ENCODE measurements around the gene ATP2B3.

The ATP2B3 gene

DNA sequence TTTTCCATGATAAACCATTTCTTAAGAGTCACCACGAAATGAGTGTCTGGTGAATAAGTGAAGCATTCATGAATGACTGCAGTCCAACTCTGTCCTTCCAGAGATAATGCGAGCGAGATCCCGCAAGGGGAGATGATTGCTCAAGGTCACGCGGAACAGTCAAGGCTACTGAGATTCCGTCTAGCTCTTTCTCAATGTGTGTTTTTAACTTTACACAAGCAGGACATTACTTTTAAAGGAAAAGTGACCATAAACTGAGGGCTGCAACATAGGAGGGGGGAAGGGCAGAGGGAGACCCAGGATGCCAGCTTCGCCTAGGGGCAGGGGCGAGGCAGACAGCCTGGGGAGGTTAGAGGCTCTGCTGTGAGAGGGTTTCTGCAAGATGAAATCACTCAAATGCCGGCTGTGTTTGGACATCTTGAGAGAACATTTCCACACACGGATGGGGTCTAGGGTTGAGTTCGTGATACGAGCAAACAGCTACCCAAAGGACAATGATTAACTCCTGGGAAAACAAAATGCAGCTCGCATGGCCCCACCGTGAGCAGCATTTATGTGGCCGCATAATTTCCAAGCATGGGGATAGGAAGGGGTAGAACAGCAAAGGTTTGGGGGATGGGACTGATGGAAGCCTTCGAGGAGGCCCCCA lies 105.3 kb downstream of the ATP2B3 start:
- no peak for DNase-seq

DNA sequence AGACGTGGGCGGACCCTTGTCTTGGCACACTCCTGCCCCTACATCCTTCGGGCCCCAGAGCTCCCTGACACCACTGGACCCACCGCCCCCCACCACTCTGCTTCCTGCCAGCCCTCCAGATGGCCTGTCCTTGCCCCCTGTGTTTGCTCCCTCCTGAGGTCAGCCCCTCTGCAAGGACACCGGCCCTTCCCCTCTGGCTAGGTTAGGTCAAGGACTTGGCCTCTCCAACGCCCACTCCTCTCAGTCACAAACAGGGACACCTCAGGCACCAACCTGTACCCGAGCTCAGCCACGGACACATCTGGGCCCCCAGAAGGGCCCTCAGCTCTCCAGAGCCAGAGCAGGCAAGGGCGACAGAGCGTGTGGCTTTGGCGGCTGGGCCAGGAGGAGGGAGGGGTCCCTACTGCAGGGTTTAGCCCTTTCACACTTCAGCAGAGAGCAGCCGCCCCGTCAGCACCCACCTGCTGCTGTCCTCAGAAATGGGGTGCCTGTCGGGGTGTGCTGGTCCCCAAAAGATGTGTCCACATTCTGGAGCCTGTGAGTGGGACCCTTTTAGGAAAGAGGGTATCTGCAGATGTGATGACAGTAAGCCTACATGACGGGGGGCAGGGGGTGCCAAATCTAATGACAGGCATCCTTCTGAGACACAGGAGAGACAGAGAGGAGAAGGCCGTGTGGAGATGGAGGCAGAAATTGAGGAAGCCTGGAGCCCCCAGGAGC lies 106.0 kb downstream of the ATP2B3 start:
- no peak for DNase-seq

DNA sequence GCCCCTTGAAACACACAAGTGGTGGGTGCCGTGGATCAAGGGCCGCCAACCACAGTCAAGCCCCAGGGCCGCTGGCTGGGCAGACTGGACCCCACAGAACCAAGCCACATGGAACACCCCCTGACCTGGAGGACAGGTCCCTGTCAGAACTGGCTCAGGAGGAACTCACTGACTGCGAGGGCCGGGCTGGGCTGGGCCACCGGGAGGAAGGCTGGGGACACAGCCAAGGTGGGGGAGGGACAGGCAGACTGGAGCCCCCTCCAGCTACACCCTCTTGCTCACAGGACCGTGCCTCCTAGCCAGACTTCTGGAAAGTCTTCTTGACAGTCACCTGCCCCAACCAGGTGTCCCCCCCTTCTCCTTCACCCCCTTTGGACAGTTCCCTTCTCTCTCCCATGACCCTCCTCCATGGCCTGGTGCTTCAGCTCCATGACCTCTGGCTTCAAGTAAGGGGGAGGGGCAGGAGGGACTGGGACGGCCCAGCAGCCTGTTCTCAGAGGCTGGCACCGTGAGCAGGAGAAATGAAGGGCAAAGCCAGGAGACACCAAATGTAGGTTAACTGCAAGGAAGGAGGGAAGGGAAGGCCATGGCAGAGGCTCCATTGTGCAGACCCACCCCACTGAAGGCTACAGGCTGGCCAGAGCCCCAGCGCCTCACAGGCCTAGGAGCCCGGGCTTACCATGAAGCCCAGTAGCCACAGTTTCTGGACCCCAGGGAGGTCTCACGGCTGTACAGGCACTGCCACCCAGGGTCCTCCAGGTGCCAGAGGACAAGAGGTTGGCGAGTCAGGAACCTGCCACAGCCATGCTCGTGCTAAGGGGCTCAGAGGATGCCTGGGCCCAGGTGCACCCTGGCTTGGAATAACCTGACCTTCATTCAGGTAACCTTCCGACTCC lies 107.0 kb downstream of the ATP2B3 start:
- no peak for DNase-seq

DNA sequence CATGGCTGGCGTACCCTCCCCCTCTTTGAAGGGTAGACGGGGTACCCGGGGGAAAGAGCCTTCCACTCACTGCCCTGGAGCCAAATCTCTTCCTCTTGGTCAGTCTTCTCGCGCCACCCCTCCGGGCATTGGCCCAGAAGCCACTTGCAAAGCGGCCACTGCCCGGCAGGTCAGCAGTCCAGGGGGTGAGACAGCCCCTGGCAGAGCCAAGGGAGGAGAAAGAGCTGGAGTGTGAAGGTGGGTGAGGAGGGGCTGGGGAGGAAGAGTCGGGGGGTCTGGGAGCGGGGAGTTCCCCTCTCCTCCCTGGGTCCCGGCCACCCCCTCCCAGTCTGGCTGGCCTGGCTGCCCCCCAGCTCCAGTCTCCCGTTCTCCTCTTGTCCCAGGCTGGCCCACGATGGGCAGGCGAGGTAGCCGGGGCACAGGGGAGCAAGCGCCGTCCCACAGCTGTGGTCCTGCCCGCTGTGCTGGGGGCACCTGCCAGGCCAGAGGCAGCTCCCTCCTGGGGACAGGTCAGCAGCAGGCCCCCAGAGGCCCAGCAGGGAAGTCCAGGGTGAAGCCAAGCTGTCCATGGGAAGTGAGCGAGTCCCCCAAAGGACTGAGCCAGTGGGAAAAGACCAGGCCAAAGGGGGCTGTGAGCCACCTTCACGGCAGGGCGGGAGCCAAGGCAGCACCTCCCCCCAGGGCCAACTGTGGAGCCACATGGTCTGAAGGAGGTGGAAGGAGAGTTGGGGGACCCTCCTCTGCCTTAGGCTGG lies 108.0 kb downstream of the ATP2B3 start:
- DNase-seq: no peak

DNA sequence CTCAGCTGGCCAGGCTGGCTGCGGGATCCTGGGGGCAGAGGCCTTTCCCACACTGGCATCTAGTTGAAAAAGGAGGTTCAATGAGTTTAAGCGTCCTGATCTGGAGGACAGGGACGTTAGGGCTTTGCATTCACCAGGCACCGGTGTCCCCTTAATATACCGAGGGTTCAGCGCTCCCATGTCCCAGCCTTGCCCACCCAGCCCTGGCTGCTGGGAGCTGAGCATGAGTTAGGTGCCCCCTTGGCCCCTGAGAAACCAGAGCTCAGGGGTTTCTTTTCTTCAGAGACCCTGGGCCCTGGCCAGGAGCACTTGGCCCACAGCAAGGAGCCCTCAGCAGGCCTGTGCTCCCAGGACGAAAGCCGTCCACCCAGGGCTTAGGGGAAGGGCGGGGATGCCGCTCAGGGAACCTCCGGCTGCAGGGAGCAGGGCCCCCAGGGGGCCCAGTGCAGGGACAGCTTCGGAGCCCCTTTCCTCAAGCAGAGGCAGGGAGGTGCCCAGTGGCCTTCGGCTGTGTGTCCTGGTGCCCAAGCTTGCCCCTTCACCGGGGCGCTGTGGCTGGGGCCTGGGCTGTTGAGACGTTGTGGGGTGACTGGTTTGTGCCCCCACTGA lies 108.7 kb downstream of the ATP2B3 start:
- DNase-seq: no peak

DNA sequence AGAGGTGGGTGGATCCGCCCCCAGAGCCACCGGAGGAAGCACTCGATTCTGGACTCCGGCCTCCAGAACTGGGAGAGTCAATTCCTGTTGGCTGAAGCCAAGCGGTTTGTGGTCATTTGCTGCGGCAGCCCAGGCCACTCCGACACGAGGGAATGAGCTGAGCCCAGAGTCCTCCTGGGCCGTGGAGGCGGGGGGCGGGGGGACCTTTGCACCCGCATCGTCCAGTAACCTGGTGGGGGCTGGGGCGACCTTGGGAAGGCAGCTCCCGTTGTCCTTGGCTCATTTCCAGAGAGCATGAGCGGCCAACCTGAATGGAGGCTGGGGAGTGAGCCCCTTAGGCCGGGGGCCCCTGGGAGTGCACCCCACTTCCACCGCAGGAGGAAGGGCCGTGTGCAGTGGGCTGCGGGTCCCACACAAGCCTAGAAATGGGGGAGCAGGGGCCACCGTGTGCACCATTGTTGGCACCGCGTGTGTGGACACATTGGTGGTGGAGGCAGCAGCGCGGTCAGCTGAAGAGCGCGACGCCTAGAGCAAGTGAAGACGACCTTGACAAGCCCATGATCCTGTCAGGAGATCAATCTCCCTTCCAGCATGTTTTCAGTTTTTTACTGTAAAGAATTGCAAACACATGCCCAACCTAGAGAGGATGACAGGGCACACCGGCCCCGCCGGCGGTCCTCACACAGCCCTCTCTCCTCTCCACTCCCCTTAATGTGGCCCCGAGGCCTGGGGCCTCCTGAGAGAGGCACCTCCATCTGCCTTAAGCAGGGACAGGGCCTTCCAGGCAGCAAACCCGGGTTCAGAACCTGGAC lies 109.6 kb downstream of the ATP2B3 start:
- DNase-seq: no peak

DNA sequence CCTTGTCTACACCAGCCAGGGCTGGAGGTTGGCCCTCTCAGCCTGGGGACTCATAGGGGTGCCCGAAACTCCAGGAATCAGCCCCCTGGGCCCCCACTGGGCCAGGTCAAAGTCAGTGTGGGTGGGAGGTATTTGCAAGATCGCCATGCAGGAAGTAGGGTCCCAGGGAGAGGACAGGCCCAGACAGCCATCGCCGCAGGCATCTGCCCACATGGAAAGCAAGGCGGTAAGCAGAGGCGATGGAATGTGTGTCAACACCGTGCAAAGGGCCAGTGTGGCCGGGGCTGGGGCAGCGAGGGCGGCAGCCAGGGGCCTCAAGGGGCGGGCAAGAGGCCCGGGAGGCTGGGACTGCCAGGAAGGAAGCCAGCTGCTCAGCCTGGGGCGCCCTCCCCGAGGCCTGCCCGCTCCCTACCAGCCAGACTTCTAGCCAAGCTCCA lies 110.3 kb downstream of the ATP2B3 start:
- no peak for DNase-seq

DNA sequence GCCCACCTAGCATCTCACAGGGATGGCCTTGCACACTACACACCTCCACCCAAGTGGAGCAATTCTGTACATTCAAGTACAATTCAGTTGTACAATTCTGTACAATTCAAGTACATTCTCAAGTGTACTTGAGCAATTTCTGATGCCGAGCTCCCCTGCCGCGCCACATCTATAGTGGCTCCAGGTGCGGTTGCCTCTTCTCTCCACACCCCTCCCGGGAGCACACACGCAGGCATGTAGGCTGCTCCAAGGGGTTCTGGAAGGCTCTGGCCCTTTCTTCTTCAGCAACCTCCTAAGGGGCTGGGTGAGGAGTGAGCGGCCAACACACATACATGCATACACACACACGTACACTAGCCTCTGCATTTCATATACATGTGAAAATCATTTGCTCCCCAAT lies 110.7 kb downstream of the ATP2B3 start:
- DNase-seq: no peak

DNA sequence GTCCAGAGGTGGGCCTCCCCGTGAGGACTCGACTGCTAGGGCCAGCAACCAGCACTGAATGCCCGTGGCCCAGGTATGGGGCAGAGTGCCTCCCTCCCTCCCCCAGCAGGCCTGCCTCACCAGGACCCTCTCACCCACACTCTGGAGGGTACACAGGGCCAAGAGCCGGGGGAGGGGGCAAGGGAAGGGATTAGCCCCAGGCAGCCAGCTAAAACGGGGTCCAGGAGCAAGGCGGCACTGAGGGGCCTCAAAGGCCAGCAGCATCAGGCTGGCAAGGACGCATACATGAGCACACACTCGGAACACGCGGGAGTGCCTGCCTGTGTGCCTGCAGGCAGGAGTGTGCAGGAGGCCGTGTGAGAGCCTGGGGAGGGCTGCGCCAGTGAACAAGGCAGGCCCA lies 111.2 kb downstream of the ATP2B3 start:
- no peak for DNase-seq

DNA sequence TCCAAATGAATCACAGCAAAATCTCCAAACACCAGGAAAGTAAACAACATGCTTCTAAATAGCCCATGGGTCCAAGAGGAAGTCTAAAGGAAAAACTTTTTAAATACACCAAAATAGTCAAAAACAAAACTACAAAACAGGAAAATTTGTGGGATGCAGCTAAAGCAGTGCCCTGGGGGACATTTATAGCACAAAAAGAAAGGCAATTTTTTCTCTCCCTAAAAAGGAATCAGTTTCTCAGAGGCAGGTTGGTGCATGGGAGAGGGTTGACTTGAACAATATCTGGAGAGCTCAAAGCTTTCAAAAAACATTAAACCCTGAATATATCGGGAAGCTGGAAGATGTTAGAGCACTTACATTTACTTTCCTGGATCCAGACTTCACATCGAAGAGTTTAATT lies 113.9 kb downstream of the ATP2B3 start:
- no peak for DNase-seq

DNA sequence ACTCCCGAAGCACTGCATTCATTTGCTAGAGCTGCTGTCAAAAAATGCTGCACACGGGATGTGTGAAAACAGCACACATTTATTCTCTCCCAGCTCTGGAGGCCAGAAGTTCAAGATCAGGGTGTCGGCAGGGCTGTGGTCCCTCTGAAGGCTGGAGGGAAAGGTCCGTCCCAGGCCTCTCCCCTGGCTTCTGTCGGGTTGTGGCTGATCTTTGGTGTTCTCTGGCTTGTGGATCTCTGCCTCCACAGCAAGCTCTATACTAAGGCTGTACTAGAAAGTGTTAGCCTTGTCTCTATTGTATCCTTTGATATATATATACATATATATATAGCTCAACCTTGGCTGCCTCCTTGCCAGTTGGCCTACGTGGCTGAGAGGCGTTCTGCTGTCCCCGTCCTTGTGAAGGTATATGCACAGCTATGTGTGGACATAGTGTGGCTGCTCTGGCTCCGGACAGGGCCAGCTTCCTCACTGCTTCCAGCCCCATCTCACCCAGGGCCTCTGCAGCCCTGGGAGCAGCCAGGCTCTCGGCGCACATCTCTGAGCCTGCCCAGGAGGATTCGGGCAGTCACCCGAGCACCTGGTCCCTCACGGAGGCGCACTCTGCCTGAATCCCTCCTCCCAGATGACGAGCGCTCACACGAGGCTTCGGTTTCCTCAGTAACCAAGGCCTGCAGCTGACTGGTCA lies 114.6 kb downstream of the ATP2B3 start:
- DNase-seq: no peak

All from RPMI8226 (cell line).